Measurements from ENCODE around the gene JADE2.
A peak's percentile ranks its signal among the peaks of the same experiment; 100 is the strongest.
"Not testable (repeated sequence)": the region's sequence is repeated elsewhere in the genome, so short reads cannot be mapped to it uniquely, and the experiment has no call there.

JADE2 gene

DNA sequence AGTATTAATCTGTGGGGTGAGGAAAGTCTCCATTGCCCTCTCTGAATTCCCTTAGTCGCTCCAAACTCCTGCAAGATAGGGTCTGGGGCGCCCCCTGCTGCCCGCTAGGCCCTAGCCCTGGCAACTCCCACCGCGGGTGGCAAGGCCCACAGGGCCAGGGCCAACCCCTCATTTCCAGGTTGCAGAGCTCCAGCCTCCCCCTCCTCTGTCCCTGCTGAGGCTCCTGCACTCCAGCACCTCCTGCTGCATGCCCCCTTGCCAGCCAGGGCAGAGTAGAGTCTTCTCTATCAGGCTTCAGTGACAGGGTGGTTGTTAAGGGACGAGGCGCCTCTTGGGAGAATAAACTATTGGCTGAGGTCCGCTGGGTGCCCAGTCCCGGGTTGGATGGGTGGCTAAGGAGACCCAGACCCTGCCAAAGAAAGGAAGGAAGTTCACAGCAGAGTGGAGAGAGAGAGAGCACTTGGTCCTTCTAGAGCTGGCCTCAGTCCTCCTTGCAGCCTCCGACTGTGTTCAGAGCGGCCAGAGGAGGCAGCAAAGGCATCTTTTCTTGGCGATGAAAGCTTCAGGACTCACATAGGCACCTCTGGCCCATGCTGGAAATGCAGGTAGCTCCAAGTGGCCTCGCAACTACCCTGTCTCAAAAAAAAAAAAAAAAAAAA, 61.5 kb downstream of the JADE2 start:
- peak; percentile 83 for DNase-seq (ENCODE audit: extremely low spot score)
- POLR2A ChIA-PET, result interaction anchor here (0.6 to 2.2 kb wide), 4 partner anchors 111 to 176 kb away, joined by 3 to 8 read pairs (median 4); partner anchors contain the start of gene CAMLG
- CTCF ChIA-PET, result interaction anchor here (0.6 to 1.7 kb wide), 38 partner anchors 9 to 425 kb away, joined by 3 to 13 read pairs (median 4); partner anchors contain the start of genes CDKN2AIPNL and SEC24A
- TF ChIP-seq HDGF (IDR thresholded peaks at IDR 0.05; ENCODE audit: borderline replicate concordance), result 0 out of 2 replicates have a peak, but pooled peaks have one; percentile 56
- TF ChIP-seq BHLHE40 (IDR thresholded peaks at IDR 0.05; ENCODE audit: borderline replicate concordance), result no peak

DNA sequence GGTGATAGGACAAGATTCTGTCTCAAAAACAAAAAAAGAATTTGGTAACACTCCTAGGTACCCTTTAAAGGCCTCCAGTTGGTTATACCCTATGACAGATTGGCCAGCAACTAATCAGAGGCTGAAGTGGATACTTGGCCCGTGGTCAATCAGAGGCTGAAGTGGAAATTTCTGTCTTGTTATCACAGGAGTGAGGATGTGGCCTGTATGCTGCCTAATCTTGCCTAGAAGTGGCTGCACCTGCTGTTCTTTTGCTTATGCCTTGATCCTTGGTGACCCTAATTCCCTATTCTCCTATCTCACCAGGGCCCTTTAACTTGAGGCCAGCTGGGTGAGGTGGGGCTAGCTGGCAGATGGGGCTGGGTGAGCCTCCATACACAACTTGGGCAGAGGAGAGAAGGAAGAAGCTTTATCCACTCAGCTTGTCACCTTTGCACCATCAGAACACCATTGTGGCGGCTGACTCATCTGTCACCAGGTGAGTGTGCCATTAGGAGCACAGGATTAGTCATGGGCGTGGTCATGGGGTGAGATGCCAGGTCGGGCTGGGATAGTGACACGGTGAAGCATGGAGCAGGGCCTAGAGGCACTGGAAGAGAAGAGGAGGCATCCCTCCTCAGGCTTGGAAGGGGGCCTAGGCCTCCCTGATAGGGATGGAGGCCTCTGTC, 65.7 kb downstream of the JADE2 start:
- TF ChIP-seq SP1 (IDR thresholded peaks at IDR 0.05) (no peak), NFRKB (IDR thresholded peaks at IDR 0.05) (no peak), BHLHE40 (IDR thresholded peaks at IDR 0.05; ENCODE audit: borderline replicate concordance) (no peak), SUZ12 (IDR thresholded peaks at IDR 0.05) (no peak), L3MBTL2 (conservative IDR thresholded peaks at IDR 0.05) (no peak), ZNF384 (IDR thresholded peaks at IDR 0.05) (no peak), FOXK2 (IDR thresholded peaks at IDR 0.05) (no peak), CTBP1 (IDR thresholded peaks at IDR 0.05; ENCODE audit: borderline replicate concordance) (no peak), ARNT (IDR thresholded peaks at IDR 0.05) (no peak)
- no peak for DNase-seq (ENCODE audit: extremely low spot score)
- CTCF ChIA-PET, result no interaction called here
- POLR2A ChIA-PET, result no interaction called here

DNA sequence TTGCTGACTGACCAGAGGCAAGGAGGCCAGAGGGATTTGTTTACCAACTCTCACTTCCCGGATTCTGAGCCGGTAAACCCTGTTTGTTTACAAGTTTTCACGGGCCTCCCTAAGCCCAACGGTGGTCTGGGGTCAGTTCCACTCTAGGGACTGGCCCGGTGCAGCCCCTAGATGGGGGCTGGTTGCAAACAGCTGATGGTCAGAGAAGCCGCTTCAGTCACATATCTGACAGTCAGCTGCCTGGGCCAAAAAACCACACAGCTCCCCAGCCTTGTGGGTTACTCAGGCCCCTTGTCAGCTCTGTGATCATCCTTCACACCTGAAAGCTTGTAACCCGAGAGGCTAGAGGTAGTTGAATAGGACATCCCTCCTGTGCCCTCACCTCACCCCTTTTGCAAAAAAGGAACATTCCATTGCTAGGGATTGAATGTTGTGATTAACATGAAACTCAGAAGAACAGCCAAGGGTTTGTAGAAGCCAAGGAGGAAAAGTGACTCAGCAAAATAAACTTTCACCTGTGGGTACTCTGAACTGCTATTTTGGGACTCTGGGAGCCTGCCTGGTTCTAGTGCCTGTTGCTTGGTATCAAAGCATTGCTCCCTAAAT, 66.8 kb downstream of the JADE2 start:
- POLR2A ChIA-PET, result no interaction called here
- TF ChIP-seq FOXA1 (IDR thresholded peaks at IDR 0.05) (no peak), SP1 (IDR thresholded peaks at IDR 0.05) (no peak), CTBP1 (IDR thresholded peaks at IDR 0.05; ENCODE audit: borderline replicate concordance) (no peak), L3MBTL2 (conservative IDR thresholded peaks at IDR 0.05) (no peak)
- CTCF ChIA-PET, result no interaction called here
- DNase-seq (ENCODE audit: extremely low spot score), result no peak

DNA sequence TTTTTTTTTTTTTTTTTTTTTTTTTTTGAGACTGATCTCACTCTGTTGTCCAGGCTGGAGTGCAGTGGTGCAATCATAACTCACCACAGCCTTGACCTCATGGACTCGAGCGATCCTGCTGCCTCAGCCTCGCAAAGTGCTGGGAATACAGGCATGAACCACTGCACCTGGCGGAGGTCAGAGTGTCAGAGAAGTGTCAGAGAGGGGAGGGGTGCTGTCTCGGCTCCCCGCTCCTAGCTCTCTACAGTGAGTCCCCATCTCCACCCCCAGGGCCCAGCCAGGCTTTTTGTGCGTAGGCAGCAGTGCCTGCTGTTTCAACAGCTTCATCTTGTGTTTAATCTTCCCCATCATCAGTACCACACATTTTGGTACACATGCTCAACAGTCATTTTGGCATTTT, 68.9 kb downstream of the JADE2 start:
- ChIA-PET POLR2A (no interaction called here), CTCF (no interaction called here)
- no peak for DNase-seq (ENCODE audit: extremely low spot score)
- TF ChIP-seq LEF1 (IDR thresholded peaks at IDR 0.05; ENCODE audit: borderline replicate concordance) (no peak), ZNF384 (IDR thresholded peaks at IDR 0.05) (no peak), SP1 (IDR thresholded peaks at IDR 0.05) (no peak), NFRKB (IDR thresholded peaks at IDR 0.05) (no peak), FOXA1 (IDR thresholded peaks at IDR 0.05) (no peak), ARNT (IDR thresholded peaks at IDR 0.05) (no peak), FOXK2 (IDR thresholded peaks at IDR 0.05) (no peak), BHLHE40 (IDR thresholded peaks at IDR 0.05; ENCODE audit: borderline replicate concordance) (no peak), ELF4 (IDR thresholded peaks at IDR 0.05) (no peak), TARDBP (IDR thresholded peaks at IDR 0.05) (no peak), FOXM1 (IDR thresholded peaks at IDR 0.05; ENCODE audit: borderline replicate concordance) (no peak), HDGF (IDR thresholded peaks at IDR 0.05; ENCODE audit: borderline replicate concordance) (no peak), L3MBTL2 (conservative IDR thresholded peaks at IDR 0.05) (no peak)
- TF ChIP-seq, protein P1, sequence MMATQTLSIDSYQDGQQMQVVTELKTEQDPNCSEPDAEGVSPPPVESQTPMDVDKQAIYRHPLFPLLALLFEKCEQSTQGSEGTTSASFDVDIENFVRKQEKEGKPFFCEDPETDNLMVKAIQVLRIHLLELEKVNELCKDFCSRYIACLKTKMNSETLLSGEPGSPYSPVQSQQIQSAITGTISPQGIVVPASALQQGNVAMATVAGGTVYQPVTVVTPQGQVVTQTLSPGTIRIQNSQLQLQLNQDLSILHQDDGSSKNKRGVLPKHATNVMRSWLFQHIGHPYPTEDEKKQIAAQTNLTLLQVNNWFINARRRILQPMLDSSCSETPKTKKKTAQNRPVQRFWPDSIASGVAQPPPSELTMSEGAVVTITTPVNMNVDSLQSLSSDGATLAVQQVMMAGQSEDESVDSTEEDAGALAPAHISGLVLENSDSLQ (IDR thresholded peaks at IDR 0.05), result no peak

DNA sequence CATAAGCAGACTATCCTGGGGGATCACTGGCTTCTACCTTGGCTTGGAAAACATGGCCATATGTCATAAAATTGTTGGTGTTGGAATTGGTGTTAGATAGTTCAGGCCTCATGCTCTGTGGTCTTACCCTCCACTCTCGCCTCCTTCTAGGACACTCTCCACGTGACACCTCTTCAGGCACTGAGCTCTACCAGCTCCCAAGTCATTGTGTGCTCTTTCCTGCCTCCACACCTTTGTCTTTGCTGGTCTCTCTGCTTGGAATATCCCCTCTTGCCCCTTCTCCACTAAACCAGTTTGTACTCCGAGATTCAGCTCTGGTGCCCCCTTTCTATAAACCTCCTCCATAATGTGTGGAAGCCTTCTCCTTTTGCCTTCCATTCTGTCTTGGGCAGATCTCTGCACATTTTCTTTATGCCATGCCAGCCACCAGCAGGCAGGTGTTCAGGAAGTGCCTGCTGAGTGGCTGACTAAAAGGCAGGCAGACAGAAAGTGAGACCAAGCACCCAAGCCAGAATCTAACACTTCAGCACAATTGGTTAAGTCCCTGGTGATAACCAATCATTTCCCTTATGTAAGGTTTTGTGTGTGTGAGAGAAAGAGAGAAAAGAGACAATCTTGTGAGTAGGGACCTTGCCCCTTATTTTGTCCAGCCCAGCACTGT, 69.5 kb downstream of the JADE2 start:
- ChIA-PET CTCF (no interaction called here), POLR2A (no interaction called here)
- TF ChIP-seq FOXA1 (IDR thresholded peaks at IDR 0.05), result no peak
- TF ChIP-seq LEF1 (IDR thresholded peaks at IDR 0.05; ENCODE audit: borderline replicate concordance), result no peak
- no peak for TF ChIP-seq CTBP1 (IDR thresholded peaks at IDR 0.05; ENCODE audit: borderline replicate concordance)
- TF ChIP-seq ARNT (IDR thresholded peaks at IDR 0.05), result no peak
- TF ChIP-seq TARDBP (IDR thresholded peaks at IDR 0.05), result no peak
- no peak for TF ChIP-seq HDGF (IDR thresholded peaks at IDR 0.05; ENCODE audit: borderline replicate concordance)
- no peak for DNase-seq (ENCODE audit: extremely low spot score)

DNA sequence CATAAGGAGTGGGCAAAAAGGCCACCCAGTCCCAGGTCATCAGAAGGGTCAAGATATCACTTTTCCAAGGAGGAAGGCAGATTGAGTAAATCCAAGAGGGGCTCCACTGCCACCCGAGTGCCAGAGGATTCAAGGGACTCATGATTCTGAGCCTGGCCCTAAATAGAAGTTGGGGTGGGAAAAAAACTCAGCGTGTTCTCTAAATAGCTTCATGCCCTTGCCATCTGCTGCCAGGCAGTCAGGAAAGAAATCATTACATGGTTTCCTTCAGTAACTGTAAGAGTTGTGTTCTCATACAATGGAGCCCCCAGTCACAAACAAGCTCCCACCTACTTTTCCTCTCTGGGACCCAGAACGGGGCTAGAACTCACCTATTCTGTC, 70.0 kb downstream of the JADE2 start:
- ChIA-PET CTCF (no interaction called here), POLR2A (no interaction called here)
- DNase-seq (ENCODE audit: extremely low spot score), result no peak
- no peak for TF ChIP-seq SUZ12 (IDR thresholded peaks at IDR 0.05)
- no peak for TF ChIP-seq LEF1 (IDR thresholded peaks at IDR 0.05; ENCODE audit: borderline replicate concordance)
- TF ChIP-seq SP1 (IDR thresholded peaks at IDR 0.05), result no peak
- TF ChIP-seq ELF4 (IDR thresholded peaks at IDR 0.05), result no peak

DNA sequence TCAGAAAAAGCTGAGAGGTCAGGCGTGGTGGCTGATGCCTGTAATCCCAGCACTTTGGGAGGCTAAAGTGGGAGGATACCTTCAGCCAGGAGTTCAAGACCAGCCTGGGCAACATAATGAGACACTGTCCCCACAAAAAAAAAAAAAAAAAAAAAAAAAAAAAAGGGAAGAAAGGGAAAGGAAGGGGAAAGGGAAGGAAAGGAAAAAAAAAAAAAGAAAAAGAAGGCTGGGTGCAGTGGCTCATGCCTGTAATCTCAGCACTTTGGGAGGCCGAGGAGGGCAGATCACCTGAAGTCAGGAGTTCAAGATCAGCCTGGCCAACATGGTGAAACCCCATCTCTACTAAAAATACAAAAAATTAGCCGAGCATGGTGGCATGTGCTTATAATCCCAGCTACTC, 74.3 kb downstream of the JADE2 start:
- POLR2A ChIA-PET, CTCF ChIA-PET: not testable (repeated sequence)

DNA sequence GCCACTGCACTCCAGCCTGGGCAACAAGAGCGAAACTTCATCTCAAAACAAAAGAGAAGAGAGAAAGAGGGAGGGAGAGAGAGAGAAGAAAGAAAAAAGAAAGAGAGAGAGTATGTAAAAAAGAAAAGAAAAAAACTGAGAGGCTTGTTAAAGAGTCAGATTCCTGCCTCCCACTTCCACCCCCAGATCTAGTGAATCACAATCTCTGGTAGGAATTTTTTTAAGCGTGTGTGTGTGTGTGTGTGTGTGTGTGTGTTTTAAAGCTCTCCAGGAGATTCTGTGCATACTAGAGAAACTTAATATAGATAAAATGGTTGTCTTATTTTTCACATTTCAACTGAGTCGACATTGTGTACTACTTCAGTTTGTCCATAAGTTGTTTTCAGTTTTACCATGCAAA, 75.1 kb downstream of the JADE2 start:
- no peak for DNase-seq (ENCODE audit: extremely low spot score)
- CTCF ChIA-PET, result interaction anchor here (0.6 kb wide), 1 partner anchor 21 kb away, joined by 4 read pairs; no protein-coding TSS in a partner anchor
- POLR2A ChIA-PET, result no interaction called here

More for the DNA sequence above, 74.3 kb downstream of the JADE2 start:
- not testable (repeated sequence) for DNase-seq (ENCODE audit: extremely low spot score)

More for the DNA sequence above, 75.1 kb downstream of the JADE2 start:
- TF ChIP-seq SUZ12 (IDR thresholded peaks at IDR 0.05), result no peak
- TF ChIP-seq FOXM1 (IDR thresholded peaks at IDR 0.05; ENCODE audit: borderline replicate concordance), result no peak
- no peak for TF ChIP-seq HDGF (IDR thresholded peaks at IDR 0.05; ENCODE audit: borderline replicate concordance)
- TF ChIP-seq FOXK2 (IDR thresholded peaks at IDR 0.05), result no peak
- TF ChIP-seq CTBP1 (IDR thresholded peaks at IDR 0.05; ENCODE audit: borderline replicate concordance), result no peak
- TF ChIP-seq BHLHE40 (IDR thresholded peaks at IDR 0.05; ENCODE audit: borderline replicate concordance), result no peak
- no peak for TF ChIP-seq FOXA1 (IDR thresholded peaks at IDR 0.05)
- TF ChIP-seq ZNF384 (IDR thresholded peaks at IDR 0.05), result no peak
- TF ChIP-seq NFRKB (IDR thresholded peaks at IDR 0.05), result no peak
- no peak for TF ChIP-seq SP1 (IDR thresholded peaks at IDR 0.05)

All from HEK293T (cell line).